Naive thymus-derived CD4-positive, alpha-beta T cell (primary cell): ENCODE results near the gene CUL2. TPM values are rescaled to one million over a fixed set of nuclear protein-coding genes. Genes with fewer than 3 reads are reported as not detected.
A peak's percentile ranks its signal among the peaks of the same experiment; 100 is the strongest.

Source experiments
- ATAC-seq: fragments of 150-1000 bp; cut with Tn5 transposase; 2 replicates; pipeline ENCODE4 v1.10.0; 2021; ENCODE audit warnings: mild to moderate bottlenecking, moderate library complexity
- CTCF ChIA-PET: fragments of 350-600 bp; sonication (Branson Sonifier 250); formaldehyde crosslinking; loops from one replicate; lab custom pipeline; 2021; ENCODE audit warnings: antibody characterized with exemption; lab: Charles Lee
- POLR2A ChIA-PET: fragments of 350-600 bp; sonication (Branson Sonifier 250); formaldehyde crosslinking; loops from one replicate; lab custom pipeline; 2021; ENCODE audit warnings: antibody characterized with exemption, inconsistent platforms; lab: Charles Lee
- DNase-seq, 9 donors: peaks; one replicate each; pipeline versions ENCODE4 v3.0.0 to v3.0.0-alpha.2; 2020 to 2022; ENCODE audit warnings: mixed read lengths in 1 of 9
- H3K27ac ChIP-seq: one replicate; pipeline ENCODE4 v1.7.0; 2013; ENCODE audit warnings: mild to moderate bottlenecking, low read depth, low read length, moderate library complexity
- H3K27me3 ChIP-seq, 2 donors: one replicate each; pipeline ENCODE4 v1.7.0; 2013; ENCODE audit warnings: low read length in 2 of 2, mild to moderate bottlenecking in 2 of 2, moderate library complexity in 2 of 2; ENCODE audit not compliant: control insufficient read depth in 2 of 2, insufficient read depth in 2 of 2
- H3K36me3 ChIP-seq, 3 experiments: 1 replicate in 2 of 3; 2 replicates in 1 of 3; pipeline ENCODE4 v1.7.0; 2013; ENCODE audit warnings: low read length in 3 of 3, mild to moderate bottlenecking in 3 of 3, moderate library complexity in 1 of 3; ENCODE audit not compliant: insufficient read depth in 3 of 3, control insufficient read depth in 2 of 3
- H3K4me1 ChIP-seq, 2 donors: one replicate each; pipeline ENCODE4 v1.7.0; 2013; ENCODE audit warnings: low read length in 2 of 2, mild to moderate bottlenecking in 2 of 2, moderate library complexity in 1 of 2; ENCODE audit not compliant: control insufficient read depth in 2 of 2, insufficient read depth in 2 of 2
- H3K4me3 ChIP-seq: 2 replicates; pipeline ENCODE4 v1.7.0; 2013; ENCODE audit warnings: mild to moderate bottlenecking, low read length
- H3K9me3 ChIP-seq, 3 experiments: 1 replicate in 2 of 3; 2 replicates in 1 of 3; pipeline ENCODE4 v1.7.0; 2013; ENCODE audit warnings: low read length in 3 of 3; ENCODE audit not compliant: control insufficient read depth in 2 of 3
- H3K27ac Mint-ChIP-seq, 9 donors: one replicate each; pipeline ENCODE4 v1.8.0; 2020 to 2022; ENCODE audit warnings: mixed read lengths in 9 of 9, mild to moderate bottlenecking in 8 of 9, moderate library complexity in 5 of 9, inconsistent platforms in 2 of 9
- H3K27me3 Mint-ChIP-seq, 5 donors: one replicate each; pipeline ENCODE4 v1.8.0; 2021 to 2022; ENCODE audit warnings: mixed read lengths in 5 of 5, mild to moderate bottlenecking in 1 of 5
- H3K36me3 Mint-ChIP-seq, 5 donors: one replicate each; pipeline ENCODE4 v1.8.0; 2020 to 2022; ENCODE audit warnings: mixed read lengths in 5 of 5, mild to moderate bottlenecking in 3 of 5, inconsistent platforms in 1 of 5
- H3K4me1 Mint-ChIP-seq, 7 donors: one replicate each; pipeline ENCODE4 v1.8.0; 2020 to 2022; ENCODE audit warnings: mixed read lengths in 7 of 7, mild to moderate bottlenecking in 3 of 7, inconsistent platforms in 1 of 7
- H3K4me3 Mint-ChIP-seq, 10 donors: one replicate each; pipeline ENCODE4 v1.8.0; 2020 to 2022; ENCODE audit warnings: mild to moderate bottlenecking in 10 of 10, mixed read lengths in 10 of 10, moderate library complexity in 6 of 10, inconsistent platforms in 2 of 10
- H3K9me3 Mint-ChIP-seq, 11 donors: one replicate each; pipeline ENCODE4 v1.8.0; 2020 to 2022; ENCODE audit warnings: mixed read lengths in 11 of 11, mild to moderate bottlenecking in 4 of 11, inconsistent platforms in 1 of 11, moderate library complexity in 1 of 11
- intact Hi-C, 2 donors: fragments of 100-400 bp; cut with micrococcal nuclease; formaldehyde crosslinking; loops; one replicate each; pipeline ENCODE4 v1.15.1; 2023
- polyA plus RNA-seq, 2 donors: library from polyadenylated mRNA; unstranded; fragments of 300-500 nt; fragmentation: Illumina TruSeq; gene quantifications; one replicate each; pipeline ENCODE4 v1.2.3, GENCODE V29; 2021
- total RNA-seq, 6 experiments: library from RNA in 5 of 6; stranded (reverse) in 5 of 6; gene quantifications; 1 replicate in 5 of 6; 2 replicates in 1 of 6; pipeline ENCODE4 v1.2.3 and lab custom pipeline; 2021 to 2026

The CUL2 gene
- total and polyA plus RNA-seq, 7 experiments from 2014 or later = 26.5 to 43.7 (median 35.7) TPM

DNA sequence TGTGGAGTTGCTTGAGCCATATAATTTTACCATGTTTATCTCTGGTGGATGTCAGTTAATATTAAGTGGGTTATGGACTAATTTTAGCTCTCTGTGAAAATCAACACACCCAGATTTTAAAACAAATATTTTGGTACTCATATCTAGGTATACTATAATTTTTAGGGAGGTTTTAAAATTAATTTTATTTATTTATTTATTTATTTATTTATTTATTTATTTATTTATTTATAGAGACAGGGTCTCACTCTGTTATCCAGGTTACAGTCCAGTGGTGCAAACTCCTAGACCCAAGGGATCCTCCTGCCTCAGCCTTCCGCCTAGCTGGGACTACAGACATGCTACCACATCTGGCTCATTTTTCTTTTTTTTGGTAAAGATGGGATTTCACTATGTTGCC is 29.2 kb upstream of the CUL2 start:
- Mint-ChIP-seq H3K36me3 (no peaks in the 10 kb centered on the region), H3K4me3 (no peak overlapping the region), H3K9me3 (no peaks in the 10 kb centered on the region), H3K4me1 (peaks cover 0 to 13% (median 0%) of the 10 kb centered on the region in 7 donors), H3K27me3 (peaks cover 0 to 10% (median 0%) of the 10 kb centered on the region in 5 donors), H3K27ac (peak overlapping the region in 1 of 9 donors; percentile 52)
- no peaks in the 10 kb centered on the region for H3K9me3 ChIP-seq
- H3K4me3 ChIP-seq = no peak overlapping the region
- CTCF ChIA-PET = interaction anchor here (1.4 to 12.0 kb wide), 4 partner anchors 76 to 223 kb away, joined by 4 to 118 read pairs (median 12); no protein-coding TSS in a partner anchor
- H3K4me1 ChIP-seq = no peaks in the 10 kb centered on the region
- DNase-seq (no peak), ATAC-seq (no peak)
- no peak overlapping the region for H3K27ac ChIP-seq
- POLR2A ChIA-PET = interaction anchor here (1.0 kb wide), 1 partner anchor 100 kb away, joined by 4 read pairs; no protein-coding TSS in a partner anchor
- no peaks in the 10 kb centered on the region for H3K36me3 ChIP-seq
- H3K27me3 ChIP-seq = no peaks in the 10 kb centered on the region
- intact Hi-C loops = no loop called here

DNA sequence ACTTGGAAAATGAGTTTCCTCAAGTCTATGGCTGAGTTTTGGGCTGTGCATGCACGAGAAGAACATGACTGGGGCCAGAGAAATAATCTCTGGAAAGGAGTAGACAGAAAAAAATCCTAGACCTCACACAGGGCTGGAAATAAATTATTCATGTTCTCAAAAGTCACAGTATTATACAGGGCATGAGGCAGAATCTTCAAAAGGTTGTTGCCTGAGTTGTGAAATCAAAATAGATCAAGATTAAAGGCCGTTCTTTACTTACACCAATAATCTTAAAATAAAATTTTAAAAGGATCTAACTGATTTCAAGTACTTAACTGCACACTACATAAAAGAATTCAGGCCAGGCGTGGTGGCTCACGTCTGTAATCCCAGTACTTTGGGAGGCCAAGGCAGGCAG is 22.4 kb upstream of the CUL2 start:
- CTCF ChIA-PET = no interaction called here
- Mint-ChIP-seq H3K36me3 (no peaks in the 10 kb centered on the region), H3K27me3 (peaks cover 0 to 14% (median 0%) of the 10 kb centered on the region in 5 donors)

DNA sequence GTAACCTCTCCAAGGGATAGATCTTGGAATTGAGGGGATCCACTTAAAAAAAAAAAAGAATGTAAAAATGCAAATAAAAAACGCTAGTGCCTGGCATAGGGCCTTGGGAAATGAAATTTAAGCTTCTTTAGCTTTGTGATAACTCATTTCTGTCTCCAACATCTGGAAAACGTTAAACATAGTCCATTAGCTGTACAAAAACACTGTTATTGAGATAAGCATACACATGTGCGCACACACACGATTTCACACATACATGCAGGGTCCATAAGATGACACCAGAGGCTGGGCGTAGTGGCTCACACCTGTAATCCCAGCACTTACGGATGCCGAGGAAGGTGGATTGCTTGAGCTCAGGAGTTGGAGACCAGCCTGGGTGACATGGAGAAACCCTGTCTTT is 13.7 kb upstream of the CUL2 start:
- ChIA-PET POLR2A (interaction anchor here (0.6 kb wide), 1 partner anchor 23 kb away, joined by 4 read pairs; no protein-coding TSS in a partner anchor), CTCF (no interaction called here)
- Histone ChIP-seq H3K27me3 (no peaks in the 10 kb centered on the region), H3K36me3 (no peaks in the 10 kb centered on the region), H3K4me3 (no peak overlapping the region), H3K4me1 (no peaks in the 10 kb centered on the region), H3K9me3 (no peaks in the 10 kb centered on the region), H3K27ac (no peak overlapping the region)
- Mint-ChIP-seq H3K4me1 (no peaks in the 10 kb centered on the region), H3K27ac (no peak overlapping the region), H3K9me3 (no peaks in the 10 kb centered on the region), H3K4me3 (no peak overlapping the region), H3K27me3 (peaks cover 0 to 9% (median 4%) of the 10 kb centered on the region in 5 donors), H3K36me3 (no peaks in the 10 kb centered on the region)
- no peak for ATAC-seq
- no peak for DNase-seq
- intact Hi-C loops = no loop called here

More for the DNA sequence above, 22.4 kb upstream of the CUL2 start:
- POLR2A ChIA-PET = no interaction called here
- Histone ChIP-seq H3K27ac (no peak overlapping the region), H3K4me1 (no peaks in the 10 kb centered on the region), H3K27me3 (no peaks in the 10 kb centered on the region), H3K36me3 (no peaks in the 10 kb centered on the region), H3K9me3 (no peaks in the 10 kb centered on the region), H3K4me3 (no peak overlapping the region)
- intact Hi-C loops = no loop called here
- Mint-ChIP-seq H3K9me3 (no peaks in the 10 kb centered on the region), H3K27ac (no peak overlapping the region), H3K4me1 (peaks cover 0 to 2% (median 0%) of the 10 kb centered on the region in 7 donors), H3K4me3 (no peak overlapping the region)
- no peak for DNase-seq
- no peak for ATAC-seq

DNA sequence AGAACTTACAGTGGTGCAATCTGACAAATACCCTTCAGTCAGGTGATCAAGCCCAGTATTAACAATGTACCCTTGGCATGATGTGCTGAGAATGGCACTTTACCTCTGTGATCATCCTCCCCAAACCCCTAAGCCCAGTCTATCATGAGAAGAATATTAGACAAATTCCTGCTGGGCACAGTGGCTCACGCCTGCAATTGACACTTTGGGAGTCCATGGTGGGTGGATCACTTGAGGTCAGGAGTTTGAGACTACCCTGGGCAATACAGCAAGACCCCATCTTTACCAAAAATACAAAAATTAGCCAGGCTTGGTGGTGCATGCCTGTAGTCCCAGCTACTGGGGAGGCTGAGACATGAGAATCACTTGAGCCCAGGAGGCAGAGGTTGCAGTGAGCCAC is 7.4 kb upstream of the CUL2 start:
- Mint-ChIP-seq H3K27ac (no peak overlapping the region), H3K9me3 (peaks cover 0 to 5% (median 0%) of the 10 kb centered on the region in 11 donors), H3K27me3 (peaks cover 0 to 33% (median 10%) of the 10 kb centered on the region in 5 donors), H3K36me3 (peaks cover 0 to 3% (median 0%) of the 10 kb centered on the region in 5 donors), H3K4me1 (no peaks in the 10 kb centered on the region), H3K4me3 (no peak overlapping the region)
- no peaks in the 10 kb centered on the region for H3K27me3 ChIP-seq
- CTCF ChIA-PET = interaction anchor here (1.6 kb wide), 1 partner anchor 24 kb away, joined by 4 read pairs; no protein-coding TSS in a partner anchor
- H3K27ac ChIP-seq = no peak overlapping the region
- H3K9me3 ChIP-seq = no peaks in the 10 kb centered on the region
- ATAC-seq = no peak
- POLR2A ChIA-PET = no interaction called here
- intact Hi-C loops = loop anchor here in 1 of 2 donors (10.0 kb wide), 1 partner anchor 237 kb away; the partner anchor contains the start of gene CCNY
- H3K36me3 ChIP-seq = no peaks in the 10 kb centered on the region
- no peak overlapping the region for H3K4me3 ChIP-seq
- no peaks in the 10 kb centered on the region for H3K4me1 ChIP-seq
- no peak for DNase-seq

DNA sequence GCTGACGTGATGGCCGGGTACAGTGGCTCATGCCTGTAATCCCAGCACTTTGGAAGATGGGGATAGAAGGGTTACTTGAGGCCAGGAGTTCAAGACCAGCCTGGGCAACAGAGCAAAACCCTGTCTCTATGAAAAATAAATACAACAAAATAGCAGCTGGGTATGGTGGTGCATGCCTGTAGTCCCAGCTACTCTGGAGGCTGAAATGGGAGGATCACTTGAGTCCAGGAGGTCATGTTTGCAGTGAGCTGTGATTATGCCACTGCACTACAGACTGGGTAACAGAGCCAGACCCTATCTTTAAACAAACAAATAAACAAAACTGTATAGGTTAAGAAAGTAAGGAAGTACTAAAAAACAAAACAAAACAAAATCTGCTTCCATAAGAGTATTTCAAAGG is 6.2 kb upstream of the CUL2 start:
- DNase-seq = no peak
- Mint-ChIP-seq H3K36me3 (peaks cover 0 to 3% (median 0%) of the 10 kb centered on the region in 5 donors), H3K4me3 (no peak overlapping the region), H3K4me1 (peaks cover 1 to 3% (median 2%) of the 10 kb centered on the region in 7 donors), H3K27me3 (peaks cover 0 to 33% (median 10%) of the 10 kb centered on the region in 5 donors), H3K27ac (no peak overlapping the region), H3K9me3 (peaks cover 0 to 5% (median 0%) of the 10 kb centered on the region in 11 donors)
- no peaks in the 10 kb centered on the region for H3K36me3 ChIP-seq
- ChIA-PET CTCF (no interaction called here), POLR2A (interaction anchor here (1.1 kb wide), 1 partner anchor 15 kb away, joined by 4 read pairs; no protein-coding TSS in a partner anchor)
- no peak for ATAC-seq
- no peaks in the 10 kb centered on the region for H3K4me1 ChIP-seq
- no peak overlapping the region for H3K4me3 ChIP-seq
- no peaks in the 10 kb centered on the region for H3K27me3 ChIP-seq
- intact Hi-C loops = loop anchor here in 1 of 2 donors (10.0 kb wide), 1 partner anchor 238 kb away; the partner anchor contains the start of gene CCNY
- no peak overlapping the region for H3K27ac ChIP-seq
- no peaks in the 10 kb centered on the region for H3K9me3 ChIP-seq

DNA sequence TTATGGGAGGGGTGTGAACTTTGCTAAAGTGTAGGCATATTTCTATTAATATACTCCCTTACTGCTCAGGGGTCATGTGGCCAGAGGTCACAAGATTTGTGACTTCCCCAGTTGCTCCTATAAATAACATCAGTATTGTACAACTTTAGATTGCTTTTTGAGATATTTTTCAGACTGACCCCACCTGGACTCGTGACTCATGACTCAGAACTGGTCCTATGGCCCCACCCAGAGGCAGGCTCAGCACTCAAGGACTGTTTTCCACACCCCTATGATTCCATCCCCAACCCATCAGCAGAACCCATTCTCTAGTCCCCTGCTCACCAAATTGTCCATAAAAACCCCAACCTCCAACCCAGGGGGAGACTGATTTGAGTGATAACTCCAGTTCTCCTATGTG is 2.7 kb upstream of the CUL2 start:
- POLR2A ChIA-PET = interaction anchor here (1.0 kb wide), 1 partner anchor 34 kb away, joined by 5 read pairs; the partner anchor contains the start of gene CREM

More for the DNA sequence above, 2.7 kb upstream of the CUL2 start:
- intact Hi-C loops = loop anchor here in 1 of 2 donors (10.0 kb wide), 1 partner anchor 242 kb away; the partner anchor contains the start of gene CCNY
- Histone ChIP-seq H3K27ac (no peak overlapping the region), H3K36me3 (peaks cover 0 to 4% (median 0%) of the 10 kb centered on the region in 3 experiments), H3K27me3 (no peaks in the 10 kb centered on the region), H3K4me3 (no peak overlapping the region), H3K4me1 (peaks cover 23 to 24% of the 10 kb centered on the region in 2 donors), H3K9me3 (no peaks in the 10 kb centered on the region)
- Mint-ChIP-seq H3K27me3 (peaks cover 0 to 23% (median 6%) of the 10 kb centered on the region in 5 donors), H3K27ac (peak overlapping the region in 1 of 9 donors; percentile 10), H3K36me3 (peaks cover 0 to 3% (median 2%) of the 10 kb centered on the region in 5 donors), H3K9me3 (peaks cover 0 to 5% (median 0%) of the 10 kb centered on the region in 11 donors), H3K4me1 (peaks cover 19 to 30% (median 28%) of the 10 kb centered on the region in 7 donors), H3K4me3 (peak overlapping the region in 1 of 10 donors; percentile 56)
- CTCF ChIA-PET = no interaction called here
- ATAC-seq (no peak), DNase-seq (no peak)
